Measurements from ENCODE around the gene TRPM3. TPM values are rescaled to one million over a fixed set of nuclear protein-coding genes. Genes with fewer than 3 reads are reported as not detected.

The TRPM3 gene
- total and polyA plus RNA-seq, 2 of the 13 experiments (the other 11 are each of a cell fraction or from before 2014, with no cell fraction given) = not detected

DNA sequence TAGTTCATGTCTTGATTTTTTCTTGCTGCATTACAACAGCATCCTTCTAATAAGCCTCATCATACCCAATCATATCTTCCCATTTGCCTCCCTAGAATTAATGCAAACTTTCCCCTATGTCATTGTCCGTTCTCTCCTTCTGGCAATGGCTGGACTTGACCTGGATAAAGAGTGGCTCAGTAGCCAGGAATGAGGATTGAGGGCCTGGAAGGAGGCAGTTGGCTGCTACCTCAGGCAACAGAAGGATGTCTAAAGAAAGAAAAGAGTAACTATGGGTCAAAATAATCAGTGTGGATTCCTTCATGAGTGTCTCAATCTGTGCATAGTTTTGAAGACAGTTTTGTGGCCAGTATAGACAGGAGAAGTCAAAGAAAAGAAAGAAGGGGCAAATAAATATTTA, 209.6 kb downstream of the TRPM3 start:
- Histone ChIP-seq H4K20me1 (ENCODE audit: insufficient read depth, low read length) (no peaks in the 10 kb centered on the region), H3K36me3 (replicated peaks in 1 of 2; ENCODE audit: control insufficient read depth in 1 of 2, insufficient read depth in 2 of 2, low read length in 2 of 2) (no peaks in the 10 kb centered on the region), H2AFZ (ENCODE audit: low read length) (no peak overlapping the region), H3K9me3 (ENCODE audit: low read length) (no peaks in the 10 kb centered on the region), H3K4me2 (ENCODE audit: low read depth, low read length) (no peak overlapping the region), H3K79me2 (ENCODE audit: insufficient read depth, low read length) (no peaks in the 10 kb centered on the region), H3K27ac (ENCODE audit: extremely low read length, insufficient read depth, low read length) (no peak overlapping the region), H3K4me1 (ENCODE audit: insufficient read depth, low read length) (no peaks in the 10 kb centered on the region), H3K9ac (ENCODE audit: insufficient read depth, low read depth, low read length) (no peak overlapping the region), H3K4me3 (replicated peaks in 1 of 3; ENCODE audit: insufficient read depth in 1 of 3, low read depth in 2 of 3, low read length in 3 of 3) (no peak overlapping the region), H3K27me3 (ENCODE audit: control insufficient read depth in 1 of 2, insufficient read depth in 2 of 2, low read length in 2 of 2) (no peaks in the 10 kb centered on the region; a peak in 1 of 5 replicates)
- ATAC-seq (no peak), DNase-seq (ENCODE audit: low spot score) (no peak), FAIRE-seq (no peak)
- ChIA-PET POLR2A (no interaction called here), CTCF (ENCODE audit: low intra/inter-chr PET ratio, low total read pairs) (no interaction called here)
- in situ Hi-C loops (cut with HindIII; ENCODE audit: extremely low pct_ligation_motif_present, low pct_unique_long_range_greater_than_20kb) = loop anchor here (10.0 kb wide), 1 partner anchor 63 kb away; no protein-coding TSS in a partner anchor
- BruUV-seq (replicated peaks) = no TSS peak
- intact Hi-C loops (cut with micrococcal nuclease; ENCODE audit: unreplicated experiment) = no loop called here
- 0% methylated on average over 1 of the region's 1 CpG for WGBS (ENCODE audit: low lambda C conversion rate)
- TF ChIP-seq, protein P1, sequence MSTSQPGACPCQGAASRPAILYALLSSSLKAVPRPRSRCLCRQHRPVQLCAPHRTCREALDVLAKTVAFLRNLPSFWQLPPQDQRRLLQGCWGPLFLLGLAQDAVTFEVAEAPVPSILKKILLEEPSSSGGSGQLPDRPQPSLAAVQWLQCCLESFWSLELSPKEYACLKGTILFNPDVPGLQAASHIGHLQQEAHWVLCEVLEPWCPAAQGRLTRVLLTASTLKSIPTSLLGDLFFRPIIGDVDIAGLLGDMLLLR (CRISPR knock-in tag; IDR thresholded peaks at IDR 0.05) = no peak
- TF ChIP-seq ZNF784 (CRISPR knock-in tag; IDR thresholded peaks at IDR 0.05; ENCODE audit: borderline replicate concordance) (no peak), ASH2L (IDR thresholded peaks at IDR 0.05; ENCODE audit: insufficient read length, low read depth, low read length) (no peak), HOMEZ (CRISPR knock-in tag; IDR thresholded peaks at IDR 0.05; ENCODE audit: low read depth) (no peak), PCBP2 (optimal IDR thresholded peaks at IDR 0.05; ENCODE audit: low read depth, low read length, poor library complexity, severe bottlenecking) (no peak), TFDP1 (CRISPR knock-in tag; IDR thresholded peaks at IDR 0.05; ENCODE audit: borderline replicate concordance) (no peak), ZNF253 (CRISPR knock-in tag; IDR thresholded peaks at IDR 0.05; ENCODE audit: borderline replicate concordance) (no peak), ZNF17 (CRISPR knock-in tag; IDR thresholded peaks at IDR 0.05) (no peak), ZNF549 (CRISPR knock-in tag; IDR thresholded peaks at IDR 0.05) (no peak), ZNF430 (CRISPR knock-in tag; IDR thresholded peaks at IDR 0.05) (no peak), STAG1 (CRISPR knock-in tag; IDR thresholded peaks at IDR 0.05) (no peak)
- TF ChIP-seq, protein P2, sequence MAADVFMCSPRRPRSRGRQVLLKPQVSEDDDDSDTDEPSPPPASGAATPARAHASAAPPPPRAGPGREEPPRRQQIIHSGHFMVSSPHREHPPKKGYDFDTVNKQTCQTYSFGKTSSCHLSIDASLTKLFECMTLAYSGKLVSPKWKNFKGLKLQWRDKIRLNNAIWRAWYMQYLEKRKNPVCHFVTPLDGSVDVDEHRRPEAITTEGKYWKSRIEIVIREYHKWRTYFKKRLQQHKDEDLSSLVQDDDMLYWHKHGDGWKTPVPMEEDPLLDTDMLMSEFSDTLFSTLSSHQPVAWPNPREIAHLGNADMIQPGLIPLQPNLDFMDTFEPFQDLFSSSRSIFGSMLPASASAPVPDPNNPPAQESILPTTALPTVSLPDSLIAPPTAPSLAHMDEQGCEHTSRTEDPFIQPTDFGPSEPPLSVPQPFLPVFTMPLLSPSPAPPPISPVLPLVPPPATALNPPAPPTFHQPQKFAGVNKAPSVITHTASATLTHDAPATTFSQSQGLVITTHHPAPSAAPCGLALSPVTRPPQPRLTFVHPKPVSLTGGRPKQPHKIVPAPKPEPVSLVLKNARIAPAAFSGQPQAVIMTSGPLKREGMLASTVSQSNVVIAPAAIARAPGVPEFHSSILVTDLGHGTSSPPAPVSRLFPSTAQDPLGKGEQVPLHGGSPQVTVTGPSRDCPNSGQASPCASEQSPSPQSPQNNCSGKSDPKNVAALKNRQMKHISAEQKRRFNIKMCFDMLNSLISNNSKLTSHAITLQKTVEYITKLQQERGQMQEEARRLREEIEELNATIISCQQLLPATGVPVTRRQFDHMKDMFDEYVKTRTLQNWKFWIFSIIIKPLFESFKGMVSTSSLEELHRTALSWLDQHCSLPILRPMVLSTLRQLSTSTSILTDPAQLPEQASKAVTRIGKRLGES (CRISPR knock-in tag; IDR thresholded peaks at IDR 0.05; ENCODE audit: borderline replicate concordance) = no peak

Data from HepG2 (cell line).